ENCODE measurements around the gene C11orf97. TPM values are rescaled to one million over a fixed set of nuclear protein-coding genes. Genes with fewer than 3 reads are reported as not detected.

C11orf97 gene
- total and polyA plus RNA-seq, 2 of the 8 experiments (the other 6 are each of a cell fraction or from before 2014, with no cell fraction given), result not detected

GRCh38 chr11:94558932-94559331 lies 46.7 kb downstream of the C11orf97 start:
- no peak overlapping the region for H2AFZ ChIP-seq (ENCODE audit: low read length)
- H4K20me1 ChIP-seq (replicated peaks in 1 of 2; ENCODE audit: control insufficient read depth in 1 of 2, insufficient read depth in 2 of 2, low read length in 2 of 2), result no peaks in the 10 kb centered on the region
- no peak overlapping the region for H4K8ac ChIP-seq (ENCODE audit: extremely low read depth, insufficient read depth, low read length)
- H3K9me3 ChIP-seq (ENCODE audit: insufficient read depth in 2 of 2, low read depth in 1 of 2, low read length in 1 of 2), result no peaks in the 10 kb centered on the region
- no peak overlapping the region for H3K4me2 ChIP-seq (ENCODE audit: insufficient read depth in 1 of 2, low read depth in 2 of 2, low read length in 2 of 2)
- no peak overlapping the region for H4K5ac ChIP-seq (ENCODE audit: insufficient read length, low read depth, low read length)
- H3K56ac ChIP-seq (replicated peaks; ENCODE audit: insufficient read length, low read depth, low read length), result no peak overlapping the region
- no peak overlapping the region for H2BK12ac ChIP-seq (ENCODE audit: low read depth, low read length)
- FAIRE-seq (no peak), DNase-seq (ENCODE audit: low read depth in 1 of 2, low spot score in 2 of 2) (no peak)
- H3K79me2 ChIP-seq (ENCODE audit: control insufficient read depth in 1 of 2, insufficient read depth in 2 of 2, low read length in 2 of 2), result no peaks in the 10 kb centered on the region
- H2BK120ac ChIP-seq (replicated peaks; ENCODE audit: low read depth, low read length), result no peak overlapping the region
- no peak overlapping the region for H2BK20ac ChIP-seq (ENCODE audit: low read length)
- H3K9ac ChIP-seq (replicated peaks in 1 of 4; ENCODE audit: extremely low read depth in 1 of 4, low read depth in 3 of 4, low read length in 3 of 4), result no peak overlapping the region
- H3K27ac ChIP-seq (ENCODE audit: low read depth, low read length), result no peak overlapping the region
- peaks cover 0 to 6% (median under 1%) of the 10 kb centered on the region in 4 experiments; a peak in 1 of 7 replicates for H3K4me1 ChIP-seq (replicated peaks in 1 of 4; ENCODE audit: control insufficient read depth in 3 of 4, insufficient read depth in 4 of 4, low read length in 3 of 4)
- no peak overlapping the region for H2BK5ac ChIP-seq (ENCODE audit: low read depth, low read length)
- H2AK5ac ChIP-seq (ENCODE audit: low read depth, low read length), result no peak overlapping the region
- H2BK15ac ChIP-seq (ENCODE audit: low read length), result no peak overlapping the region
- no peaks in the 10 kb centered on the region for H3K36me3 ChIP-seq (ENCODE audit: control insufficient read depth in 2 of 4, insufficient read depth in 4 of 4, low read length in 3 of 4)
- no peaks in the 10 kb centered on the region; a peak in 1 of 7 replicates for H3K27me3 ChIP-seq (replicated peaks in 1 of 4; ENCODE audit: control insufficient read depth in 3 of 4, extremely low read depth in 1 of 4, insufficient read depth in 3 of 4, low read length in 3 of 4)
- H3K79me1 ChIP-seq (ENCODE audit: low read depth, low read length), result no peaks in the 10 kb centered on the region
- H3K4me3 ChIP-seq (ENCODE audit: extremely low read depth in 1 of 4, insufficient read depth in 2 of 4, low read depth in 3 of 4, low read length in 4 of 4), result no peak overlapping the region
- H3K14ac ChIP-seq (ENCODE audit: insufficient read length), result no peak overlapping the region
- no peak overlapping the region for H3K4ac ChIP-seq (replicated peaks; ENCODE audit: insufficient read length, low read depth, low read length)
- CTCF ChIA-PET (ENCODE audit: partially characterized antibody), result interaction anchor here (0.8 to 1.3 kb wide), 5 partner anchors 37 to 339 kb away, joined by 3 read pairs; no protein-coding TSS in a partner anchor
- WGBS, 2 experiments (ENCODE audit: extremely low coverage in 1 of 2, insufficient coverage in 1 of 2, insufficient read length in 1 of 2, insufficient replicate concordance in 2 of 2, low coverage in 1 of 2, low lambda C conversion rate in 2 of 2, missing lambda C conversion rate in 1 of 2), result 90% methylated on average over 4 of the region's 4 CpGs; no CpG with 5 or more reads in 1 of the 2 experiments
- POLR2A ChIA-PET (ENCODE audit: partially characterized antibody), result no interaction called here
- H3K23ac ChIP-seq (ENCODE audit: insufficient read length), result no peak overlapping the region
- H4K91ac ChIP-seq (replicated peaks; ENCODE audit: insufficient read length, low read length), result no peak overlapping the region
- no peak overlapping the region for H3K18ac ChIP-seq (ENCODE audit: extremely low read depth, low read length)
- no peaks in the 10 kb centered on the region for H3K23me2 ChIP-seq (ENCODE audit: low read depth, low read length)
- TF ChIP-seq BRCA1 (IDR thresholded peaks at IDR 0.05; ENCODE audit: low read depth, low read length) (no peak), SAP30 (IDR thresholded peaks at IDR 0.05; ENCODE audit: insufficient read depth, insufficient replicate concordance, low read length) (no peak), CTCF (IDR thresholded peaks at IDR 0.05; ENCODE audit: control extremely low read depth in 1 of 3, insufficient read depth in 1 of 3, low read depth in 1 of 3, low read length in 3 of 3) (no peak), SIRT6 (IDR thresholded peaks at IDR 0.05; ENCODE audit: low read length) (no peak), SP4 (IDR thresholded peaks at IDR 0.05; ENCODE audit: low read length) (no peak), GTF2F1 (IDR thresholded peaks at IDR 0.05; ENCODE audit: borderline replicate concordance, low read depth, low read length) (no peak), NANOG (IDR thresholded peaks at IDR 0.05; ENCODE audit: insufficient read depth, low read depth, low read length, poor library complexity, severe bottlenecking) (no peak), JUND (IDR thresholded peaks at IDR 0.05; ENCODE audit: low read length) (no peak), RFX5 (IDR thresholded peaks at IDR 0.05; ENCODE audit: borderline replicate concordance, low read depth, low read length) (no peak)
- TF ChIP-seq, protein P1, sequence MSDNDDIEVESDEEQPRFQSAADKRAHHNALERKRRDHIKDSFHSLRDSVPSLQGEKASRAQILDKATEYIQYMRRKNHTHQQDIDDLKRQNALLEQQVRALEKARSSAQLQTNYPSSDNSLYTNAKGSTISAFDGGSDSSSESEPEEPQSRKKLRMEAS (IDR thresholded peaks at IDR 0.05), result no peak
- TF ChIP-seq, protein P2, sequence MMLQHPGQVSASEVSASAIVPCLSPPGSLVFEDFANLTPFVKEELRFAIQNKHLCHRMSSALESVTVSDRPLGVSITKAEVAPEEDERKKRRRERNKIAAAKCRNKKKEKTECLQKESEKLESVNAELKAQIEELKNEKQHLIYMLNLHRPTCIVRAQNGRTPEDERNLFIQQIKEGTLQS (IDR thresholded peaks at IDR 0.05; ENCODE audit: insufficient read depth, low read depth, low read length), result no peak

All from H1 (cell line).